ENCODE data around the gene ZBTB40.

- TF ChIP-seq POU2F2 (IDR thresholded peaks at IDR 0.05; ENCODE audit: borderline replicate concordance, low read depth, low read length) (no peak), ZNF384 (IDR thresholded peaks at IDR 0.05; ENCODE audit: borderline replicate concordance, low read depth, low read length) (no peak)
- TF ChIP-seq, protein P1, sequence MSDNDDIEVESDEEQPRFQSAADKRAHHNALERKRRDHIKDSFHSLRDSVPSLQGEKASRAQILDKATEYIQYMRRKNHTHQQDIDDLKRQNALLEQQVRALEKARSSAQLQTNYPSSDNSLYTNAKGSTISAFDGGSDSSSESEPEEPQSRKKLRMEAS (IDR thresholded peaks at IDR 0.05; ENCODE audit: low read depth, low read length), result no peak
Observed at GRCh38 chr1:22420455-22421053, 31.1 kb upstream of the ZBTB40 start.

Measured in GM12878 (cell line).